KMS-11 (cell line): Measurements from ENCODE around the gene KLHL24.
A peak's percentile ranks its signal among the peaks of the same experiment; 100 is the strongest.
"Not testable (repeated sequence)": the region's sequence is repeated elsewhere in the genome, so short reads cannot be mapped to it uniquely, and the experiment has no call there.

Source experiments
- H2AFZ ChIP-seq: fragments of 200-600 bp; sonication (generic); 2 replicates; pipeline ENCODE4 v1.6.1; 2016; ENCODE audit warnings: antibody characterized with exemption, mixed run types, low read depth
- H3K27ac ChIP-seq: fragments of 200-600 bp; sonication (generic); 2 replicates; pipeline ENCODE4 v1.6.1; 2016; ENCODE audit warnings: mild to moderate bottlenecking, mixed run types
- H3K27me3 ChIP-seq: fragments of 200-600 bp; sonication (generic); 2 replicates; pipeline ENCODE4 v1.6.1; 2017; ENCODE audit warnings: mild to moderate bottlenecking, low read depth, mixed run types, moderate library complexity; ENCODE audit not compliant: insufficient read depth
- H3K36me3 ChIP-seq: fragments of 200-600 bp; sonication (generic); 2 replicates; pipeline ENCODE4 v1.6.1; 2017; ENCODE audit warnings: mild to moderate bottlenecking, mixed run types; ENCODE audit not compliant: insufficient read depth
- H3K4me1 ChIP-seq: fragments of 200-600 bp; sonication (generic); 2 replicates; pipeline ENCODE4 v1.6.1; 2016; ENCODE audit warnings: mild to moderate bottlenecking, low read depth, mixed run types; ENCODE audit not compliant: poor library complexity, severe bottlenecking
- H3K4me2 ChIP-seq: fragments of 200-600 bp; sonication (generic); 2 replicates; pipeline ENCODE4 v1.7.0; 2016; ENCODE audit warnings: mild to moderate bottlenecking, mixed run types
- H3K4me3 ChIP-seq: fragments of 200-600 bp; sonication (generic); IDR thresholded peaks from 2 replicates; pipeline ENCODE4 v1.6.1; 2017; ENCODE audit warnings: low read depth, low read length, mixed read lengths; ENCODE audit not compliant: insufficient read depth
- H3K79me2 ChIP-seq: fragments of 200-600 bp; sonication (generic); 2 replicates; pipeline ENCODE4 v1.6.1; 2016; ENCODE audit warnings: low read depth, mixed run types; ENCODE audit not compliant: insufficient read depth
- H3K9ac ChIP-seq: fragments of 200-600 bp; sonication (generic); 2 replicates; pipeline ENCODE4 v1.6.1; 2016; ENCODE audit warnings: mild to moderate bottlenecking, mixed run types
- H4K20me1 ChIP-seq: fragments of 200-600 bp; sonication (generic); 2 replicates; pipeline ENCODE4 v1.6.1; 2016; ENCODE audit warnings: mild to moderate bottlenecking, mixed run types; ENCODE audit not compliant: insufficient read depth
- CTCF ChIP-seq: fragments of 200-600 bp; sonication (generic); conservative IDR thresholded peaks from 2 replicates; pipeline ENCODE4 v1.6.1; 2017; ENCODE audit warnings: low read depth, mild to moderate bottlenecking, antibody characterized with exemption, low read length, moderate library complexity, mixed read lengths

KLHL24 gene

GRCh38 chr3:183698756-183699155 is 63.3 kb downstream of the KLHL24 start:
- peak overlapping the region; percentile 86 for H3K4me3 ChIP-seq
- no peaks in the 10 kb centered on the region for H3K36me3 ChIP-seq
- no peaks in the 10 kb centered on the region for H3K27me3 ChIP-seq
- H3K4me2 ChIP-seq, result peak overlapping the region; percentile 88
- H3K9ac ChIP-seq, result peak overlapping the region; percentile 98
- H3K27ac ChIP-seq, result peak overlapping the region; percentile 90
- H3K4me1 ChIP-seq, result peaks cover 22% of the 10 kb centered on the region
- peaks cover 59% of the 10 kb centered on the region for H3K79me2 ChIP-seq
- H4K20me1 ChIP-seq, result peaks cover 5% of the 10 kb centered on the region; the same call in 1 of the 2 replicates
- no peak for TF ChIP-seq CTCF
- peak overlapping the region; percentile 95 for H2AFZ ChIP-seq

DNA sequence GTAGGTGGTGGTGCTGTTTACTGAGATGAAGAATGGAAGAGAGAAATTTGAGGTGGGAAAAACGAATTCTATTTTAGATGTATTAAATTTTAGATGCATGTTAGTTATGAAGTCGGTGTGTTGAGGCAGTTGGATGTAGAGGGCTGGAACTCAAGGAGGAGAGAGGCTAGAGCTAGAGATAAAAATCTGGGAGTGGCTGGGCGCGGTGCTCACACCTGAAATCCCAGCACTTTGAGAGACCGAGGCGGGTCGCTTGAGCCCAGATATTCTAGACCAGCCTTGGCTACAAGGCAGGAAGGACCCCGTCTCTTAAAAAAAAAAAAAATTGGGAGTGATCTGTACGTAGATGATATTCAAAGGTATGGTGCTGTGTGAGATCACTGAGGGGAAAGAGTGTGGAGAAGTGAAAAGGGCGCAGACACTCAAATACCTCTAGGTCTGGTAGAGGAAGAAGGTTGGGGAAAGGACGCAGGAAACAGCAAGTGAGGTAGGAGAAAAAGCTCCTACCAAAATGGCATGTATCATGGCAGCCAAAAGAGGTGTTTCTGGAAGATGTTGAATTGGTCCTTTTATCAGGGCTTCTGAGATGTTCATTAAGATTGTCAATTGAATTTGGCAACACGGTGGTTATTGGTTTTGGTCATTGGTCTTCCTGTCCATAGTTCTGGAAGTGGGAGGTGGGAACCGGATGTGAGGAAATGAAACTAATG is 64.0 kb downstream of the KLHL24 start:
- no peak overlapping the region; the same call in 1 of the 2 replicates for H3K27ac ChIP-seq
- H2AFZ ChIP-seq, result no peak overlapping the region
- H3K4me1 ChIP-seq, result peaks cover 22% of the 10 kb centered on the region
- H4K20me1 ChIP-seq, result peaks cover 5% of the 10 kb centered on the region; the same call in 1 of the 2 replicates
- peaks cover 65% of the 10 kb centered on the region for H3K79me2 ChIP-seq
- H3K27me3 ChIP-seq, result no peaks in the 10 kb centered on the region
- H3K9ac ChIP-seq, result peak overlapping the region; percentile 98; the same call in 1 of the 2 replicates
- peak overlapping the region; percentile 88 for H3K4me2 ChIP-seq
- no peaks in the 10 kb centered on the region for H3K36me3 ChIP-seq
- H3K4me3 ChIP-seq, result peak overlapping the region; percentile 74
- TF ChIP-seq CTCF, result no peak

- Histone ChIP-seq H3K9ac (no peak overlapping the region), H3K27me3 (no peaks in the 10 kb centered on the region), H3K4me3 (no peak overlapping the region), H3K36me3 (no peaks in the 10 kb centered on the region), H3K79me2 (peaks cover 89% of the 10 kb centered on the region), H4K20me1 (peaks cover 5% of the 10 kb centered on the region; the same call in 1 of the 2 replicates), H3K4me2 (no peak overlapping the region), H3K4me1 (peaks cover 22% of the 10 kb centered on the region), H2AFZ (no peak overlapping the region), H3K27ac (no peak overlapping the region)
- no peak for TF ChIP-seq CTCF
These were observed 66.3 kb downstream of the KLHL24 start for GRCh38 chr3:183701744-183702143.

GRCh38 chr3:183703892-183704291 is 68.5 kb downstream of the KLHL24 start:
- not testable (repeated sequence) for H3K4me2 ChIP-seq, H3K9ac ChIP-seq, H3K36me3 ChIP-seq, H3K27ac ChIP-seq, H2AFZ ChIP-seq, H4K20me1 ChIP-seq, H3K4me3 ChIP-seq, H3K27me3 ChIP-seq
- H3K4me1 ChIP-seq, result peaks cover 24% of the 10 kb centered on the region
- H3K79me2 ChIP-seq, result peaks cover 100% of the 10 kb centered on the region

- TF ChIP-seq CTCF, result no peak
- peaks cover 86% of the 10 kb centered on the region for H3K79me2 ChIP-seq
- H2AFZ ChIP-seq, result no peak overlapping the region
- H3K4me1 ChIP-seq, result peaks cover 17% of the 10 kb centered on the region
- H4K20me1 ChIP-seq, result 0 out of 2 replicates have a peak, but pooled peaks cover 5% of the 10 kb centered on the region
- H3K27me3 ChIP-seq, result no peaks in the 10 kb centered on the region
- no peak overlapping the region for H3K4me2 ChIP-seq
- H3K27ac ChIP-seq, result no peak overlapping the region
- H3K36me3 ChIP-seq, result no peaks in the 10 kb centered on the region
- H3K9ac ChIP-seq, result no peak overlapping the region
- H3K4me3 ChIP-seq, result no peak overlapping the region
These were observed 74.8 kb downstream of the KLHL24 start for GRCh38 chr3:183710231-183710630.
